Osteocyte (in vitro differentiated cells): Measurements from ENCODE around the gene PSMA6. TPM values are rescaled to one million over a fixed set of nuclear protein-coding genes. Genes with fewer than 3 reads are reported as not detected.

Experiments
- DNase-seq: peaks from one replicate; pipeline ENCODE4 v3.0.0; 2021; ENCODE audit warnings: mixed read lengths; ENCODE audit not compliant: unreplicated experiment; ENCODE audit errors: extremely low spot score
- H3K27ac Mint-ChIP-seq: one replicate; pipeline ENCODE4 v1.8.0; 2021; ENCODE audit warnings: mild to moderate bottlenecking, mixed read lengths; ENCODE audit not compliant: unreplicated experiment
- H3K27me3 Mint-ChIP-seq: one replicate; pipeline ENCODE4 v1.8.0; 2021; ENCODE audit warnings: mixed read lengths; ENCODE audit not compliant: unreplicated experiment
- H3K36me3 Mint-ChIP-seq: one replicate; pipeline ENCODE4 v1.8.0; 2021; ENCODE audit warnings: mixed read lengths; ENCODE audit not compliant: unreplicated experiment
- H3K4me1 Mint-ChIP-seq: one replicate; pipeline ENCODE4 v1.8.0; 2021; ENCODE audit warnings: mixed read lengths; ENCODE audit not compliant: unreplicated experiment
- H3K4me3 Mint-ChIP-seq: one replicate; pipeline ENCODE4 v1.8.0; 2021; ENCODE audit warnings: mild to moderate bottlenecking, moderate library complexity, mixed read lengths; ENCODE audit not compliant: unreplicated experiment
- H3K9me3 Mint-ChIP-seq: one replicate; pipeline ENCODE4 v1.8.0; 2021; ENCODE audit warnings: mixed read lengths; ENCODE audit not compliant: unreplicated experiment
- CTCF ChIP-seq: fragments of 200-600 bp; sonication (generic); IDR thresholded peaks from 2 replicates; pipeline ENCODE4 v1.5.0; 2021; ENCODE audit warnings: antibody characterized with exemption, mild to moderate bottlenecking, moderate library complexity
- total RNA-seq: library from RNA; stranded (reverse); gene quantifications from 2 replicates; pipeline ENCODE4 v1.2.1, GENCODE V29; 2021

Gene PSMA6
- total RNA-seq, 1 donor from 2014 or later = 146 TPM

GRCh38 chr14:35317820-35318219, 25.6 kb downstream of the PSMA6 start:
- no peaks in the 10 kb centered on the region for H3K27me3 Mint-ChIP-seq
- no peaks in the 10 kb centered on the region for H3K4me1 Mint-ChIP-seq
- H3K9me3 Mint-ChIP-seq = no peaks in the 10 kb centered on the region
- TF ChIP-seq CTCF = no peak
- no peak overlapping the region for H3K4me3 Mint-ChIP-seq
- DNase-seq = no peak
- no peak overlapping the region for H3K27ac Mint-ChIP-seq
- peaks cover 34% of the 10 kb centered on the region for H3K36me3 Mint-ChIP-seq

- Mint-ChIP-seq H3K4me3 (no peak overlapping the region), H3K27ac (no peak overlapping the region), H3K9me3 (no peaks in the 10 kb centered on the region), H3K36me3 (peaks cover 29% of the 10 kb centered on the region), H3K4me1 (peaks cover 1% of the 10 kb centered on the region), H3K27me3 (no peaks in the 10 kb centered on the region)
- no peak for TF ChIP-seq CTCF
- no peak for DNase-seq
These were observed 27.3 kb downstream of the PSMA6 start for GRCh38 chr14:35319509-35319908.

- Mint-ChIP-seq H3K36me3 (peaks cover 24% of the 10 kb centered on the region), H3K27ac (no peak overlapping the region), H3K9me3 (no peaks in the 10 kb centered on the region), H3K27me3 (no peaks in the 10 kb centered on the region), H3K4me1 (peaks cover 1% of the 10 kb centered on the region), H3K4me3 (no peak overlapping the region)
- no peak for TF ChIP-seq CTCF
- no peak for DNase-seq
These were observed 28.3 kb downstream of the PSMA6 start for GRCh38 chr14:35320472-35320871.

GRCh38 chr14:35326375-35326774, 34.2 kb downstream of the PSMA6 start:
- Mint-ChIP-seq H3K27ac (no peak overlapping the region), H3K27me3 (no peaks in the 10 kb centered on the region), H3K4me3 (no peak overlapping the region), H3K36me3 (no peaks in the 10 kb centered on the region), H3K9me3 (no peaks in the 10 kb centered on the region), H3K4me1 (peaks cover 1% of the 10 kb centered on the region)
- TF ChIP-seq CTCF = no peak
- DNase-seq = no peak

- Mint-ChIP-seq H3K4me1 (peaks cover 49% of the 10 kb centered on the region), H3K36me3 (no peaks in the 10 kb centered on the region), H3K4me3 (no peak overlapping the region), H3K9me3 (no peaks in the 10 kb centered on the region), H3K27me3 (no peaks in the 10 kb centered on the region), H3K27ac (peak overlapping the region; percentile 62)
- DNase-seq = peak; percentile 76
- TF ChIP-seq CTCF = no peak
These were observed 39.7 kb downstream of the PSMA6 start for GRCh38 chr14:35331605-35332516.
